GM06990 (cell line): ENCODE data around the gene LACRT.

Experiments used
- DNase-seq: peaks from one replicate; pipeline ENCODE4 v3.0.0-alpha.2; 2011; ENCODE audit not compliant: insufficient read length; ENCODE audit errors: extremely low read depth
- H3K27me3 ChIP-seq: replicated peaks from 2 replicates; pipeline ENCODE4 v1.6.0; 2011; ENCODE audit warnings: low read length; ENCODE audit not compliant: control insufficient read depth, insufficient read depth
- H3K36me3 ChIP-seq: 2 replicates; pipeline ENCODE4 v1.5.1; 2011; ENCODE audit warnings: low read length; ENCODE audit not compliant: control insufficient read depth, insufficient read depth
- H3K4me3 ChIP-seq: replicated peaks from 2 replicates; pipeline ENCODE4 v1.5.1; 2011; ENCODE audit warnings: low read depth, mild to moderate bottlenecking, control low read depth, low read length
- TF ChIP-seq, protein P1 (sequence below): IDR thresholded peaks from 2 replicates; pipeline ENCODE4 v1.5.1; 2011; ENCODE audit warnings: low read length, control low read depth, mild to moderate bottlenecking, inconsistent platforms; ENCODE audit not compliant: insufficient read depth, poor library complexity, severe bottlenecking

Gene LACRT

DNA sequence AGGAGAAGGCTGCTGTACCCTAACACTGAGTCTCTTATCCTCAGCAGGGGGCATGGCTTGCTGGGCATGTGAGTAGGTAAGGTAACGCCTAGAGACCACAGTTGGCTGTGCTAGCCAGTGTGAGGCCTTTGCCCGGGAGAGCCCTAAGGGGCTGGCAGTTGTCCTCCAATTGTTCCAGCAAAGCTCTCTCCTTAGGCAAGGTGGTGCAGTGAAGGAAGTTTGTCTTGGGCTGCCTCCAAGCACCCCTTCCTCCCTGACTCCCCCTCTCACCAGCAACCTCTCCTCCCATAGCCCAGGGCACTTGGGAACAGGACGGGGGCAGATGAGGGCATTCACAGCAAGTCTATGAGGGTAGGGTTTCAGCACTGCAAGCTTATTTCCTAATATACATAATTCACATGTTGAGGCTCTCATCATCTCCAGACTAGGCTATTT is 23.0 kb downstream of the LACRT start:
- DNase-seq = no peak
- Histone ChIP-seq H3K36me3 (no peaks in the 10 kb centered on the region), H3K4me3 (no peak overlapping the region), H3K27me3 (peaks cover 3% of the 10 kb centered on the region)
- TF ChIP-seq, protein P1, sequence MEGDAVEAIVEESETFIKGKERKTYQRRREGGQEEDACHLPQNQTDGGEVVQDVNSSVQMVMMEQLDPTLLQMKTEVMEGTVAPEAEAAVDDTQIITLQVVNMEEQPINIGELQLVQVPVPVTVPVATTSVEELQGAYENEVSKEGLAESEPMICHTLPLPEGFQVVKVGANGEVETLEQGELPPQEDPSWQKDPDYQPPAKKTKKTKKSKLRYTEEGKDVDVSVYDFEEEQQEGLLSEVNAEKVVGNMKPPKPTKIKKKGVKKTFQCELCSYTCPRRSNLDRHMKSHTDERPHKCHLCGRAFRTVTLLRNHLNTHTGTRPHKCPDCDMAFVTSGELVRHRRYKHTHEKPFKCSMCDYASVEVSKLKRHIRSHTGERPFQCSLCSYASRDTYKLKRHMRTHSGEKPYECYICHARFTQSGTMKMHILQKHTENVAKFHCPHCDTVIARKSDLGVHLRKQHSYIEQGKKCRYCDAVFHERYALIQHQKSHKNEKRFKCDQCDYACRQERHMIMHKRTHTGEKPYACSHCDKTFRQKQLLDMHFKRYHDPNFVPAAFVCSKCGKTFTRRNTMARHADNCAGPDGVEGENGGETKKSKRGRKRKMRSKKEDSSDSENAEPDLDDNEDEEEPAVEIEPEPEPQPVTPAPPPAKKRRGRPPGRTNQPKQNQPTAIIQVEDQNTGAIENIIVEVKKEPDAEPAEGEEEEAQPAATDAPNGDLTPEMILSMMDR = no peak

DNA sequence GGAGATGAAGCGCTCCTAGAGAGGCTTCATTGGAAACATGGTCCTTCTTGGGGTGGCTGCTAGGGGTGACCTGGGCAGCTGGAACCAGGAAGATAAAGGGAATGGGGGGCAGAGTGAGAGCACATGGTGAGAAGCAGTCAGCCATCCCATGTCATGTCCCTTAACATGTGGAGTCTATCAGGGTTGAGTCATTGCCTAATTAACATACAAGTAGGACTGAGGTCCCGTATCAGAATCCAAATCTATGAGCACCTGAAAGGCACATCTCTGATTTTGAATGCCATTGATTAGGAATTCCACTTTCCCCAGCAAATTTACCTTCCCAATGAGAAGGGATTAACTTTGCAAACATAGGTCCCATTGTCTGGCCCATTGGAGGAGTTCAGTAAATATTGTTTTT is 25.9 kb downstream of the LACRT start:
- no peak overlapping the region for H3K4me3 ChIP-seq
- H3K27me3 ChIP-seq = peaks cover 4% of the 10 kb centered on the region
- TF ChIP-seq, protein P1 = no peak
- no peaks in the 10 kb centered on the region for H3K36me3 ChIP-seq
- DNase-seq = no peak

DNA sequence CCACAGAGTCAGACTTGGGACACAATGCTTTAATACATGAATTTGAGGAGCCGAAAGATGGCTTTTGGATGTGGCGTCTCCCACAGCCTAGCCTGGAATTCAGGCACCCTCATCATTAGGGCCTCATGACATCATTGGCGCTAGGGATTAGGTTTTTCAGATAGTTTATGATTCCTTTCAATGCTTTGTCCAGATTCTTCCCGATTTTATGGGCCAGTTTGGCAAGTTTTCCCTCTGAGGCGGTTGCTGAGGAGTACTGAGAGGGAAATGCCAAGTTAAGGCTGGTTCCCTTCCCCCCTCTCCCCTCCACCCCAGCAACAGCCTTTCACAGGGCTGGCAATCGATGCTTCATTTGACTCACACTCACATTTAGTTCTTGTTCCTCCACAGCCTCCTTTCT is 26.5 kb downstream of the LACRT start:
- TF ChIP-seq, protein P1 = no peak
- Histone ChIP-seq H3K36me3 (no peaks in the 10 kb centered on the region), H3K27me3 (peaks cover 4% of the 10 kb centered on the region), H3K4me3 (no peak overlapping the region)
- no peak for DNase-seq

DNA sequence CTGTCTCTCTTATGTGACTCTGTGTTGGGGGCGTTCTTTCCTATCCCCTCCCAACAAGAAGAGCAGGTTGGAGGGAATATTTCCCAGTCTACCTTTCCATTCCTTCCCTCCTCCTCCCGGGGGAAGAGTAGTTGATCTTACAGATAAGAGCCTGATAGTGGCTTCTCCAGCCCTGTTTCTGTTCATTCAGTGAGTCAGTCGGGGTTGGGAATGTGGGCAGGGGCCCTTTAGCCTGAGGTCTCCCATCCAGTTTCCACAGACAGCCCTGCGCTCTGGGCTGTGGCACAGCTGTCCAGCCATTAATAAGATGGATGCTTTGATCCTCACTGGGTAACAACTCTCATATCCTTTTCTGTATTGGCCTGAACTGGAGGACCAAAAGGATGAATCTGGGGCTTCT is 28.1 kb downstream of the LACRT start:
- H3K36me3 ChIP-seq = no peaks in the 10 kb centered on the region
- TF ChIP-seq, protein P1 = no peak
- H3K27me3 ChIP-seq = peaks cover 4% of the 10 kb centered on the region
- no peak for DNase-seq
- H3K4me3 ChIP-seq = no peak overlapping the region

DNA sequence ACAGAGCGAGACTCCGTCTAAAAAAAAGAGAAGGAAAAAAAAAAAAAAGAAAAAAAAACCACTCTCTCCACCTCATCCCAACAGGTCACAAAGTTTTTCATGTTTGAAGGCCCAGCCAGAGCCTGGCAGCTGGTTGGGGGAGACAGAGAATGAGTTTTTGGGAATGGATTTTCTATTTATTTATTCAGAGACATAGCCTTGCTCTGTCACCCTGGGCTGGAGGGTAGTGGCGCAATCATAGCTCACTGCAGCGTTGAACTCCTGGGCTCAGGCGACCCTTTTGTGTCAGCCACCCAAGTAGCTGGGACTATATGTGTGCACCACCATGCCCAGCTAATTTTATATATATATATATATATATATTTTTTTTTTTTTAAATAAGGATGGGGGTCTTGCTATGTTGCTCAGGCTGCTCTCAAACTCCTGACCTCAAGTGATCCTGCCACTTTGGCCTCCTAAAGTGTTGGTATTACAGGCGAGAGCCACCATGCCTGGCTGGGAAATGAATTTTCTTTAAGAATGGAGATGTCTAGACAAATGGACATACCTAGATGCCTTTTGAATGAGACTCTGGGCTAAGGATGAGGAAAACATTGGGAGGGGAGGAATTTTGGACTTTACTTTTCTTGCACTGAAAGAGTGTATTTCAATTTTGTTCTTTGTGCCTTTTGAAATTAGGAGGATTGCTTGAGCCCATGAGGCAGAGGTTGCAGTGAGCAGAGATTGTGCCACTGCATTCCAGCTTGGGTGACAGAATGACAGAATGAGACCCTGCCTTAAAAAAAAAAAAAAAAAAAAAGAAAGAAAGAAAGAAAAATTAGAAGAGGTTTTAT is 29.3 kb downstream of the LACRT start:
- Histone ChIP-seq H3K36me3 (no peaks in the 10 kb centered on the region), H3K4me3 (no peak overlapping the region), H3K27me3 (peaks cover 1% of the 10 kb centered on the region; the same call in 1 of the 2 replicates)
- TF ChIP-seq, protein P1 = no peak
- DNase-seq = no peak

DNA sequence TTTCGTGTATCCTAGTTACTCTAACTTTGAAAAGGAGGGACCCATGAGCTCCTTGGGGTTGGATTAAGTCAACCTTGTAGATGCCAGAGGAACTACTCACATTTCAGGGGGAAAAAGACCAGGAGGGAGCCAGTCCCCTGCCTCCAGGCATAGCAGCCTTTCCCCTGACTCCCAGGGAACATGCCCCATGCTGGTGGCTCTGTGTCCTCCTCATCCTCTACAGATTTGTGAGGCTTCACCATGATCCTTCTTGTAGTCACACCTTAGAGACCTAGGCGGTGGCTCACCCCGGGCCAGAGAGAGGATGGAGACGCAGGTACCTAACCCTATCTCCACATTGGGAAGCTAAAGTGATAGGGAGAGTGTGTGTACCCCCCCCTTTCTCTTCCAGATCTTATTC is 30.3 kb downstream of the LACRT start:
- H3K27me3 ChIP-seq = peaks cover 3% of the 10 kb centered on the region
- H3K36me3 ChIP-seq = no peaks in the 10 kb centered on the region
- TF ChIP-seq, protein P1 = no peak
- no peak for DNase-seq
- no peak overlapping the region for H3K4me3 ChIP-seq
